ENCODE measurements around the gene UQCRC1. TPM values are rescaled to one million over a fixed set of nuclear protein-coding genes. Genes with fewer than 3 reads are reported as not detected.

Gene UQCRC1
- total and polyA plus RNA-seq, 7 donors = 199 to 828 (median 241) TPM

DNA sequence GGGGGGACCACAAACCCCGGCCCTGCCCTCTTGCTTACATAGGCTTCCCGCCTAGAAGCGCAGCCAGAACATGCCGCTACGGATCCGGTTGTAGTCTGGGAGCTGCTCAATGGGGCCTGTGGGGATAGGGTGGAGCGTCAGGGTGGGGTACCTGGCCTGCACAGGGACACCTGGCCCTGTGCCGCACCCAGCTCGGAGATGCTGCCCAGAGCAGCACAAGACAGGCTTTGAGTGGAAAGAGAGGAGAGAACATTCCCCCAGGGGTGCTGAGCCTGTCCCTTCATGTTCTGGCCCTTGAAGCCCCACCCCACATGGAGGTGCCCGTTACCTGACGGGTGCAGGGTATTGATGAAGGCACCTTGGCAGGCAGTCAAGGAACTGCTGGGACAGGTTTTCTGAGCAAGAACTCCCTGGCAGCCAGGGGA is 10.4 kb downstream of the UQCRC1 start:
- H3K9me3 ChIP-seq = no peaks in the 10 kb centered on the region
- DNase-seq = no peak
- no peak for TF ChIP-seq POLR2A (IDR thresholded peaks at IDR 0.05)
- TF ChIP-seq, protein P1, sequence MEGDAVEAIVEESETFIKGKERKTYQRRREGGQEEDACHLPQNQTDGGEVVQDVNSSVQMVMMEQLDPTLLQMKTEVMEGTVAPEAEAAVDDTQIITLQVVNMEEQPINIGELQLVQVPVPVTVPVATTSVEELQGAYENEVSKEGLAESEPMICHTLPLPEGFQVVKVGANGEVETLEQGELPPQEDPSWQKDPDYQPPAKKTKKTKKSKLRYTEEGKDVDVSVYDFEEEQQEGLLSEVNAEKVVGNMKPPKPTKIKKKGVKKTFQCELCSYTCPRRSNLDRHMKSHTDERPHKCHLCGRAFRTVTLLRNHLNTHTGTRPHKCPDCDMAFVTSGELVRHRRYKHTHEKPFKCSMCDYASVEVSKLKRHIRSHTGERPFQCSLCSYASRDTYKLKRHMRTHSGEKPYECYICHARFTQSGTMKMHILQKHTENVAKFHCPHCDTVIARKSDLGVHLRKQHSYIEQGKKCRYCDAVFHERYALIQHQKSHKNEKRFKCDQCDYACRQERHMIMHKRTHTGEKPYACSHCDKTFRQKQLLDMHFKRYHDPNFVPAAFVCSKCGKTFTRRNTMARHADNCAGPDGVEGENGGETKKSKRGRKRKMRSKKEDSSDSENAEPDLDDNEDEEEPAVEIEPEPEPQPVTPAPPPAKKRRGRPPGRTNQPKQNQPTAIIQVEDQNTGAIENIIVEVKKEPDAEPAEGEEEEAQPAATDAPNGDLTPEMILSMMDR (IDR thresholded peaks at IDR 0.05) = no peak
- no peak for TF ChIP-seq POLR2AphosphoS5 (IDR thresholded peaks at IDR 0.05)
- no peak for TF ChIP-seq EP300 (IDR thresholded peaks at IDR 0.05)
- peaks cover 39 to 56% (median 49%) of the 10 kb centered on the region in 4 donors for H3K36me3 ChIP-seq
- intact Hi-C loops (cut with DNase I) = no loop called here
- WGBS, 2 donors = 44 to 76% methylated on average over 11 of the region's 11 CpGs
- H3K27ac ChIP-seq = peak overlapping the region; percentile 56 to 89 (median 80)
- peaks cover 0 to 48% (median 39%) of the 10 kb centered on the region in 4 donors for H3K4me1 ChIP-seq
- H3K4me3 ChIP-seq = no peak overlapping the region
- H3K27me3 ChIP-seq = peaks cover 0 to 9% (median 5%) of the 10 kb centered on the region in 3 donors

DNA sequence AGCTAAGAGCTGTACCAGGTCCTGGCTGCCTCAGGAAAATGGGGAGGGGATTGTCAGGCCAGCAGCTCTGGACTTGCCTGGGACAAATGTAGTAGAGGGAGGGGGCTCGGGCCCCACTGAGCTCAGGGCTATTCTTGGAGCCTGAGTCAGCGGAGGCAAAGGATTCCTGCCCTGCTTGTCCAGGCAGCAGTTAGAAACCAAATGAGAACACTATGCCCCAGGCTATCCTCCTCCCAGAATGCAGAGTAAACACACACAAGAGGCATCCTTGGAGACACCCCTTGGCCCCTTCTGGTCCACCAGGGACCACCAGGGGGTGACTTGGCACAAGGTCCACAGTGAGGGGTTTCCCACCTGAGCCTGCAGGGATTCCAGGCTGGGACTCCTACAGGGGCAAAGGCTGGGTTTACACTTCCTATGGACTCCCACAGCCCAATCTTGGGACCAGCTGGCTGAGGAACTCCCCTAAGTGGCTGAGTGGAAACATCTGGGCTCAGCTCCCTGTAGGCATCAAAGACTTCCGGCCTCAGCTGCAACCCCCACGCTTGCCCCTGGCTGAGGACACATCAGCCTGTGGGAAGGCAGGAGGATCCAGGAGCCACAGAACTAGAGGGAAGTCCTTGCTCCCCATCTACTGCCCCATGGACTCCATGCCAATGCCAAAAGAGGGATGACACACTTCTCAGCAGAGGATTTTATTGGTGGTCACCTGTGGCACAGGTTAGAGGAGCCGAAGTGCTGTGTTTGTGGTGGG is 10.9 kb downstream of the UQCRC1 start:
- H3K36me3 ChIP-seq = peaks cover 33 to 51% (median 44%) of the 10 kb centered on the region in 4 donors
- intact Hi-C loops (cut with DNase I) = no loop called here
- WGBS, 2 donors = 62 to 70% methylated on average over 5 of the region's 5 CpGs
- H3K9me3 ChIP-seq = no peaks in the 10 kb centered on the region
- H3K27ac ChIP-seq = peak overlapping the region; percentile 56 to 89 (median 80)
- H3K4me3 ChIP-seq = no peak overlapping the region
- peaks cover 0 to 12% (median 5%) of the 10 kb centered on the region in 3 donors for H3K27me3 ChIP-seq
- no peak for DNase-seq
- no peak for TF ChIP-seq POLR2A (IDR thresholded peaks at IDR 0.05)
- TF ChIP-seq, protein P1 (IDR thresholded peaks at IDR 0.05) = no peak
- TF ChIP-seq EP300 (IDR thresholded peaks at IDR 0.05) = peak in 1 of 4 donors; percentile 12
- peak in 2 of 4 donors; percentile 44 to 52 for TF ChIP-seq POLR2AphosphoS5 (IDR thresholded peaks at IDR 0.05)
- H3K4me1 ChIP-seq = peaks cover 0 to 49% (median 39%) of the 10 kb centered on the region in 4 donors

DNA sequence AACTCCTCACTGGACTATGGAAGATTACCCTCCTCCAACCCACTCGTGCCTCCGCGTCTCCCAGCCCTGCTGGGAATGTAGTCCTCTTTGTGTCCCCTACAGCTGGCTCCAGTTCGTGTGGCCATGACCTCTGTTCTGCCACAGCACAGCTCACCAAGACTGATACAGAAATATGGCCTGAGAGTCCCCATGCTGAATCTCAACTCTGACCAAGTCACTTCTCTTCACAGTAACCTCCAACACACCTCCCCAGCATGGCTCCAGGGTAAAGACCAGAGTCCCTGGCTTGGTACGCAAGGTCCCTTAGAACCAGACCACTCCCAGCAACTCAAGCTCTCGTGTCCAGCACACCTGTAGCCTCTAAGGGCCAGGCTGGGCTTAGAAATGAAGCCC is 12.0 kb downstream of the UQCRC1 start:
- no peaks in the 10 kb centered on the region for H3K9me3 ChIP-seq
- peaks cover 0 to 15% (median 5%) of the 10 kb centered on the region in 3 donors for H3K27me3 ChIP-seq
- no peak for DNase-seq
- peaks cover 22 to 40% (median 33%) of the 10 kb centered on the region in 4 donors for H3K36me3 ChIP-seq
- TF ChIP-seq POLR2AphosphoS5 (IDR thresholded peaks at IDR 0.05) (peak in 1 of 4 donors; percentile 4), EP300 (IDR thresholded peaks at IDR 0.05) (no peak)
- peak overlapping the region; percentile 56 to 89 (median 80) for H3K27ac ChIP-seq
- intact Hi-C loops (cut with DNase I) = no loop called here
- WGBS, 2 donors = 74 to 91% methylated on average over 6 of the region's 6 CpGs
- no peak overlapping the region for H3K4me3 ChIP-seq
- peaks cover 0 to 49% (median 39%) of the 10 kb centered on the region in 4 donors for H3K4me1 ChIP-seq

DNA sequence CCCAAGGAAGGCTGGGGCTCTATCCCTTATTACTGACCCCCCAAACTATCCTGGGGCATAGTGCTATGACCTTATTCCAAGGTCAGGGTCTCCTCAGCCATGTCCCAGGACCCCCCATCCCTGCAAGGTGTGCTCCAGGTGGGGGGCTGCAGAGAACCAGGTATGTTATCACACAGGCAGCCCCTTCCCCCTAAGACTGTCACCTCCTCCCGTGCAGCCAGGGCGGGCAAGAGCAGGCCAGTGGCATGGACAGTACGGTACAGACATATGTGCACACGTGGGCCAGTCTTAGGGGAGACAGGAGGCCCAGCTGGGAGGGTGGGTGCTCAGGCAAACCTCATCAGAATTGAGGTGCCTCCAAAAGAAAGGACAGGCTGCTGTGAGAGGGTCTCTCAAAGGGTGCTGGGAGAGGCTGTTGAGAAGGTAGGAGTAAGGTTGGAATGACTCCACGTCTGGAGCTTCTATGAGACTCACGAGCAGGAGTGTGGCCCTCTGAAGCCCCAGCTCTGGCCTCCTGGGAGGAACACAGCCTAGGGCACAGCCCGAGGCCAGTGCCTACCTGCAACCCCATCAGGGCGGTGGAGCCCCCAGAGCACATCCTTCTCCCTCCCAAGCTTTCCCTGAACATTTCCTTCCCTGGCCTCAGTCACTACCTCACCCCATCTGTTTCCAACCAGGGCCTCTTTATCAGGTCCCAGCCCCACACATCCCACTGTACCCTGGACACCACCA is 12.6 kb downstream of the UQCRC1 start:
- 62 to 83% methylated on average over 8 of the region's 8 CpGs for WGBS, 2 donors
- intact Hi-C loops (cut with DNase I) = no loop called here
- peak overlapping the region in 3 of 4 donors; percentile 76 to 89 (median 85) for H3K27ac ChIP-seq

More for the DNA sequence above, 12.6 kb downstream of the UQCRC1 start:
- peaks cover 0 to 49% (median 39%) of the 10 kb centered on the region in 4 donors for H3K4me1 ChIP-seq
- peaks cover 21 to 34% (median 29%) of the 10 kb centered on the region in 4 donors for H3K36me3 ChIP-seq
- no peaks in the 10 kb centered on the region for H3K9me3 ChIP-seq
- no peak overlapping the region for H3K4me3 ChIP-seq
- TF ChIP-seq POLR2A (IDR thresholded peaks at IDR 0.05) (no peak), POLR2AphosphoS5 (IDR thresholded peaks at IDR 0.05) (no peak), EP300 (IDR thresholded peaks at IDR 0.05) (no peak)
- TF ChIP-seq, protein P1 (IDR thresholded peaks at IDR 0.05) = no peak
- peaks cover 0 to 15% (median 5%) of the 10 kb centered on the region in 3 donors for H3K27me3 ChIP-seq
- DNase-seq = no peak

Measured in sigmoid colon (tissue), 7 donors.